GM10266 (cell line): ENCODE results near the gene SLX4.

Experiments
- DNase-seq: peaks from one replicate; pipeline ENCODE4 v3.0.0; 2012; ENCODE audit errors: extremely low spot score
- TF ChIP-seq, protein P1 (sequence below): IDR thresholded peaks from 2 replicates; pipeline ENCODE4 v1.5.1; 2012; ENCODE audit warnings: mild to moderate bottlenecking, low read depth; ENCODE audit not compliant: control insufficient read depth, insufficient read depth; ENCODE audit errors: missing control alignments

The SLX4 gene

GRCh38 chr16:3578610-3579551, 32.5 kb downstream of the SLX4 start:
- peak; percentile 79 for DNase-seq
- TF ChIP-seq, protein P1, sequence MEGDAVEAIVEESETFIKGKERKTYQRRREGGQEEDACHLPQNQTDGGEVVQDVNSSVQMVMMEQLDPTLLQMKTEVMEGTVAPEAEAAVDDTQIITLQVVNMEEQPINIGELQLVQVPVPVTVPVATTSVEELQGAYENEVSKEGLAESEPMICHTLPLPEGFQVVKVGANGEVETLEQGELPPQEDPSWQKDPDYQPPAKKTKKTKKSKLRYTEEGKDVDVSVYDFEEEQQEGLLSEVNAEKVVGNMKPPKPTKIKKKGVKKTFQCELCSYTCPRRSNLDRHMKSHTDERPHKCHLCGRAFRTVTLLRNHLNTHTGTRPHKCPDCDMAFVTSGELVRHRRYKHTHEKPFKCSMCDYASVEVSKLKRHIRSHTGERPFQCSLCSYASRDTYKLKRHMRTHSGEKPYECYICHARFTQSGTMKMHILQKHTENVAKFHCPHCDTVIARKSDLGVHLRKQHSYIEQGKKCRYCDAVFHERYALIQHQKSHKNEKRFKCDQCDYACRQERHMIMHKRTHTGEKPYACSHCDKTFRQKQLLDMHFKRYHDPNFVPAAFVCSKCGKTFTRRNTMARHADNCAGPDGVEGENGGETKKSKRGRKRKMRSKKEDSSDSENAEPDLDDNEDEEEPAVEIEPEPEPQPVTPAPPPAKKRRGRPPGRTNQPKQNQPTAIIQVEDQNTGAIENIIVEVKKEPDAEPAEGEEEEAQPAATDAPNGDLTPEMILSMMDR = no peak

GRCh38 chr16:3578121-3578520, 33.3 kb downstream of the SLX4 start:
- DNase-seq = no peak

DNA sequence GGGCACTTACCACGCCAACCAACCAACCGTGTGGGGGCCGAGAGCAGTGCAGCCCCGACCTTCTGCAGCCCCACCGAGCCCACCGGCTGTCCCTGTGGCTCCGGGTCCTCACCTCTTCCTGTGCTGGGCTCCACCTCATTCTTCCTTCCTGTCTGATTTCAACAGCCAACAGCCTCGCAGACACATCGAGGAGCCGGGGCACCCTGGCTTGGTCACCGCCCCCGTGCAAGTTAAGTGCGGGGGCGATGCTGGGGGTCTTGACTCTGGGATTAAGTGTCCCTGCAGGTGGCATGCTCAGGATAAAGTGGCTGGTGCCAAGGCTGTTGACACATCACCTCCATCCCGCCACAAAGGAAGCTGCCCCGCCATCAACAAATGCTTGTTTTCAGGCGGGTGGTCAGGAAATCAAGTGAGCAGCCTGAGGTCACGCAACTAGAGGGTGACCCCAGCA, 34.1 kb downstream of the SLX4 start, which contains the start of gene NLRC3:
Gene NLRC3, minus strand, starts transcription at position 102 of the 451 bp plus-strand sequence. CDS start 12,367 bp downstream, outside the sequence.
- TF ChIP-seq, protein P1 = no peak
- peak; percentile 67 for DNase-seq

More at GRCh38 chr16:3578121-3578520, 33.3 kb downstream of the SLX4 start:
- TF ChIP-seq, protein P1 = no peak

GRCh38 chr16:3576211-3576610, 35.2 kb downstream of the SLX4 start:
- DNase-seq = no peak
- TF ChIP-seq, protein P1 = no peak

- DNase-seq = no peak
- TF ChIP-seq, protein P1 = no peak
These were observed 35.9 kb downstream of the SLX4 start for GRCh38 chr16:3575491-3575890.

DNA sequence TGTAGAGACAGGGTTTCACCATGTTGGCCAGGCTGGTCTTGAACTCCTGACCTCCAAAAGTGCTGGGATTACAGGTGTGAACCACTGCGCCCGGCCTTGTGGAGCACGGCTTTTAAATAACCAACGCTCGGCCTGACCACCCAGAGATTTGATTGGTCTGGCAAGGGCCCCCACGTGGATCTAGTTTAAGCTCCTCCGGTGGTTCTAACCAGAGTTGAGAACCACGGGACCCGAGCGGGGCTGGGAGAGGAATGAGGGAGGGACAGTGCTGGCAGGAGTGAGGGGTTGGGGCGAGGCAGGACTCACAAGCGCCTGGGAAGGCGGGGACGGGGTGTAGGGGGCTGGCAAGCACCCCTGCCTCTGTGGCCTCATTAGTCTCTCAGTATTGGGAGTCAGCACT, 37.2 kb downstream of the SLX4 start:
- DNase-seq = no peak
- TF ChIP-seq, protein P1 = no peak
